GM19467 (cell line): Measurements from ENCODE around the gene VSTM2B.

Experiments
- ATAC-seq: cut with Tn5 transposase; IDR thresholded peaks from one replicate; pipeline ENCODE4 v1.9.1; 2021; ENCODE audit warnings: mild to moderate bottlenecking, moderate library complexity; ENCODE audit not compliant: unreplicated experiment

The VSTM2B gene

DNA sequence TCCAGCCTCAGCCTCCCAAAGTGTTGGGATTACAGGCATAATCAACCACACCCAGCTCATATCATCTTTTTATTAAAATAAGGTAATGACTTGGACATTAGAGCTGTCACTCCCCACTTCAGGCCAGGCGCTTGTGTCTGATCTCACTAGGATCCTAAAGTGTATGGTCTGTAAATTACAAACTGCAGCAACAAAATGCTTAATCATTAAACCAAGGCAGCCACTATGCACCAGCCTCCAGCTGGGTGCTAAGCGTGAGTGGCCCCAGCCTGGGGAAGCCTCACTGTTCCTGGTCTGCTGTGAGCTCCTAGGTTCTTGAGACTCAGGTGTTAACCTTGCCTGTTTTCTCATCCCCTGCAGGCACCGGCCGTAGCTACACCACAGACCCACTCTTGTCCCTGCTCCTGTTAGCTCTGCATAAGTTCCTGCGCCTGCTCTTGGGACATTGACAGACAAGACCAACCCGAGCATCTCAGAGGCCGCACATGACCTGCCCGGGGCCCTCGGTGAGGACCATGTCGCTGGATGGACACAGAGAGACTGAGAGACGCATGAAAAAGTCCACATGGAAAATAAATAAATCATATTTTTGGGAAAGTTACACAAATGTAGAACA lies 37.8 kb downstream of the VSTM2B start:
- no peak for ATAC-seq

DNA sequence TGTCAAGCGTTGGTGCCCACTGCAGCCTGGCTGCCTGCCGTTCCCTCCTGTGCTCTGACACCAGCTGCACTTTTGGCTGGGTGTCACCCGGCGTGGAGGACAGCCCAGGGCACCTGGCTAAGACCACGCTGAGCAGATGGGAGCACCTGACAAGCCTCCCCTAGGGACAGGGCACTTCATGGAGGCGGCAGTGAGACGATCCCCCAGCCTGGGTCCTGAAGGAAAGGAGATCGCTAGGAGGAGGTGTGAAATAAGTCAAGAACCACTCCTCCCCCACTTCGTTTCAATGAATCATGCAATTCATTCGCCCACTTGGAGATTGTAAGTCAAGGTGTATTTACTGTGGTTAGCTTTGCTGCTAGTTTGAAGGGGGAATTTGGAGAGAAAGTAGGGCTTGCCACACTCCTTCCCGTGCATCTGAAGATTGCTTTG lies 38.8 kb downstream of the VSTM2B start:
- no peak for ATAC-seq

DNA sequence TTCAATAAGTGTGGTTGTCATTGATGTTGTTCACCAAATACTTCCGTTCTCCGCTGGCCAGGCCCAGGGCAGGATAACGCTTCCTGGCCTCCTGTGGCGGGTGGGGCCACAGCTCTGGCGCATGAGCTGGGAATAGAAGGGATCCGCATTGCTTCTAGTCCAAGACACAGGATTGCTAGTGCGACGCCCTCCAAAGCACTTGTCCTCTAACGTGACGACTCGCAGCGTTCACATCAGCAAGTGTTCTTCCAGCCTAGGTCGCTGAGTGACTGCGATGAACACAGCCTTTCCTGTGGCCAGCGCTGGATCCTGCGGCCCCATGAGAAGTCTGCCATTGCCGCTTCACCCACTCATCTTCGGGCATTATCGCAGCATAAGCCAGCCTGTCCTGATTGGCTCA lies 39.4 kb downstream of the VSTM2B start:
- no peak for ATAC-seq

DNA sequence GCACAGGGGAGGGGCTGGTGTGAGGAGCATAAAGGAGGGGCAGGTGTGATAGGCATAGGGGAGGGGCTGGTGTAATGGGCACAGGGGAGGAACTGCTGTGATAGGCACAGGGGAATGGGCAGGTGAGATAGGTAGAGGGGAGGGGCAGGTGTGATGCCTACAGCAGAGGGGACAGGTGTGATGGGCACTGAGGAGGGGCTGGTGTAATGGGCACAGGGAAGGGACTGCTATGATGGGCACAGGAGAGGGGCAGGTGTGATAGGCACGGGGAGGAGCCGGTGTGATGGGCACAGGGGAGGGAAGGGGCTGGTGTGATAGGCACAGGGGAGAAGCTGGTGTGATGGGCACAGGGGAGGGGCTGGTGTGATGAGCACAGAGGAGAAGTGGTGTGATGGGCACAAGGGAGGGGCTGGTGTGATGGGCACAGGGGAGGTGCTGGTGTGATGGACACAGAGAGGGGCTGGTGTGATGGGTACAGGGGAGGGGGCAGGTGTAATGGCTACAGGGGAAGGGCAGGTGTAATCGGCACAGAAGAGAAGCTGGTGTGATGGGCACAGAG lies 40.8 kb downstream of the VSTM2B start:
- ATAC-seq: no peak

- no peak for ATAC-seq
These were observed 41.6 kb downstream of the VSTM2B start for GRCh38 chr19:29567366-29567915.

GRCh38 chr19:29568036-29569025 lies 42.5 kb downstream of the VSTM2B start:
- ATAC-seq: no peak

DNA sequence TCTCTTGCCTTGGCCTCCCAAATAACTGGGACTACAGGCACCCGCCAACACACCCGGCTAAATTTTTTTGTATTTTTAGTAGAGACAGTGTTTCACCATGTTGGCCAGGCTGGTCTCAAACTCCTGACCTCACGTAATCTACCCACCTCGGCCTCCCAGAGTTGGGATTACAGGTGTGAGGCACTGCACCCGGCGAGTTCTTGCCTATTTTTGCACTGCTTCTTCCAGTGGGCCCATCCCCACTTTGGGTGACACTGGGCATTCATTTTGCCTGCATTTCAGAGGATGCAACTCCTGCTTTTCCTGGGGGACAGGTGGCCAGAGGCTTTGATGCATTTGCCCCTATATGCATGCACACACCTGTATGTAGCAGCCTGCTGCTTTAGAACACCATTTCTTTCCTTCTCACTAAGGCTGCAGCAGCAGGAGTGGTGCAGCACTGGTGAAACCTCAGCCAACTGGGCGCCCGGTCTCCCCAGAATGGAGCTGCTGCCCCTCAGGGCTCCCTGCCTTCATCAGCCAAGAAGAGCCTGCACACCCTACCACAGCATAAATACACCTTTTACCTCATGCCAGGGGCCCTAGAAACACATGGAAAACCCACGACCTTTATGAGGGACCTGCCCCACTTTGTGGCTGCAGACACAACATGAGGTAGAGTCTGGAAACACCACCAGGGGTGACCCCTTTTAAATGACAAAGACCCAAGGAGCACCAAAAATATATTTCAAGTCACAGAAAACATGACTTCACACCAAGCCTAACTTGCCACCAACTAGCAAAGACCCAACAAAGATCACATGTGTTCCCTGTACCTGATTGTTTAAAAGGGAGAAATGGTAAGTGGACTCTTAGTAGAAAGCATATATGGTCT lies 43.5 kb downstream of the VSTM2B start:
- no peak for ATAC-seq

DNA sequence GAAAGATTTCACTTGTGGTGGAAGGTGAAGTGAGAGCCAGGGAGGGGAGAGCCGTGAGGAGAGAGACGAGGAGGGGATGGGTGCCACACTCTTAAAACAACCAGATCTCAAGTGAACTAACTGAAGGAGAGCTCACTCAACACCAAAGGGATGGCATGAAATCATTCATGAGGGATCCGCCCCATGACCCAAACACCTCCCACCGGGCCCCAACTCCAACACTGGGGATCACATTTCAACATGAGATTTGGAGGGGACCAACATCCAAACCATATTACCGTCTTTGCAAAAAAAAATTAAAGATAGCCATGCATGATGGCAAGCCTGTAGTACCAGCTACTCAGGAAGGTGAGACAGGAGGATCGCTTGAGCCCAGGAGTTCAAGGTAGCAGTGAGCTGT lies 45.4 kb downstream of the VSTM2B start:
- no peak for ATAC-seq

DNA sequence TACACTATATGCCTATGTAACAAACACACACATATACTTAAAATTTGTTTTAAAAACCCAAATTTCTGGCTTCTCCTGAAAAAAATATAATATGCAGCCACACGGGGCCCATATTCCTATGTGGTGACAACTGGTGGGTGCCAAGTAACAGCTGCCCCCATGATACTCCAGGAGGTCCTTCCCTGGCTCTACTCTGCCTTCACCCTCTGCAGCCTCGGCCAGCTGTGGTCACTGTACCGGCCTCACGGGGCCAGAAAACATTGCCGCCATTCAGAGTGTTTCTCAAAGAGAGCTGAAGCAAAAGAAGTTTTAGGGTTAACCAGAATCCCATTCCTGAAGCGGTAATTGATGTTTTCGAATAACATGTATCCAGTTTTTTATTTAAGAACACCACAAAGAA lies 47.7 kb downstream of the VSTM2B start:
- no peak for ATAC-seq

DNA sequence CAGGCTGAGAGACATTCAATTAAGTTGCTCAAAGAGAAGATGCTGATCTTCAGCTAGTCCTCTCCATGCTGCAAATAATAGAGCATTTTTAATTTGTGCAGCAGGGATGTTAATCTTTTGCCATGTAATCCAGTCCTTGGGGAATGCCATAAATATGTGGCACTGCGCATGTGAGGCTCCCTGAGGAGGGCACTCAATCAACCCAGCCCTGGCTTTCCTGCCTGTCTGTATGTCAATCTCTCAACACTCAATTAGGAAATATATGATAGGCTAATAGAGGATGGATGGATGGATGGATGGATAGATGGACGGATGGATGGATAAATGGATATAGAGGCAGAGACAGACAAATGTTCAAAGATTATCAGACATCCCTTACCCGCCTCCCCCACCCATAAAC lies 48.7 kb downstream of the VSTM2B start:
- ATAC-seq: no peak

DNA sequence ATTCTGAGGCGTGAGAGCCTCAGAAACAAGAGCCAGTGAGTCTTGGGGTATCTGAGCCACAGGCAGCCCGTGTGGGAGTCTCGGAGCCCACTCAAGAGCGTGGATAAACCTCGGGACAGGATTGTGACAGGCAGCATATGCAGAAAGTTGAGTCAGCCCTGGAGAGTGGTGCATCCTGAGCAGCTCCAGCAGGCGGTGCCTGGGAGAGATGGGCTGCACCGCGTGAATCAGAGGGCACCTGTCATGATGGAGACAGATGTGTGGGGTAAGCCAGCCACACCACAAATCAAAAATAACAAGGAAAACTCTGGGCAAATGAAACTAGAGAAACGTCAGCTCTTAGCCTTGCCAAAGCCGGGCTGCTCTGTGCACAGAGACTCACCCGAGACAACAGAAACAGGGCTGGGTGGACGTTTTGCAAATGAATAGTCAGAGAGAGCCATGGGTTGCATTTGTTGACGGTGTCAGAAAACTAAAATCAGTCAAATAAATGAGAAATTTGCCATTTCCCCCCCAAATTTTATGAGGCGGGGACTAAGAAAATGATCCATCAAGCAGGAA lies 50.3 kb downstream of the VSTM2B start:
- no peak for ATAC-seq

- no peak for ATAC-seq
These were observed 51.2 kb downstream of the VSTM2B start for GRCh38 chr19:29576761-29577648.

GRCh38 chr19:29577649-29577963 lies 51.8 kb downstream of the VSTM2B start:
- no peak for ATAC-seq

DNA sequence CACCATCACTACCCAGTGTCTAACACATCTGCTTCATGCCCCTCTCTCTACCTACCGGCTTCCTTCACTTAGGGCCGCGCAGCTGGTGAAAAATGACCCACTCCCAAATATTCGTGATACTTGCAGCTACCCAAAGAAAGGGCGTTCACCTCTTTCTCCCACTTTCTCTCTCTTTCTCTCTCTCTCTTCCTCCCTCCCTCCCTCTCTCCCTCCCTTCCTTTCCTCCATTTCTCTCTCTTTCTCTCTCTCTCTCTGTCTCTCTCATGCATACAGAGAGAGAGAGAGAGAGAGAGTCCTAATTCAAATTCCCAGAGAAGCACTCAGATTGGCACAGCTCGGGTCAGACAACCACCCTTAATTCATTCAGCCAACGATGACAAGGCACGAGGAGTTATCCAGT lies 52.6 kb downstream of the VSTM2B start:
- ATAC-seq: no peak

- ATAC-seq: no peak
These were observed 53.6 kb downstream of the VSTM2B start for GRCh38 chr19:29579308-29579910.

DNA sequence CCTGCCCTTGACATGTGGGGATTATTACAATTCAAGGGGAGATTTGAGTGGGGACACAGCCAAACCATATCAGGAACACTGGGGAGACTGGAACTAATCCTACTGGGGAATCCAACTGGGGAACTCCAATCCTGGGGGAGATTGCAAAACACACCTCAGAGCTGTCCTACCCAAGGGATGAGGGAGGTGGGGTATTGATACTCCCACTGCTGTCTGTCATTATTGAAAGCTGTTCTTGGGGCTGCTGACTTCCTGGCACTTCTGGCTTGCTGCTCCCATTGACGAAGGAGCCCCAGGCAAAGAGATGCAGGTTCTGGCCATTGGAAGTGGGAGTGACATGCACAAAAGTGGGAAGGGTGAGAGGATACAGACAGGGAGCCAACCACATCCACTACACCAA lies 55.6 kb downstream of the VSTM2B start:
- no peak for ATAC-seq

DNA sequence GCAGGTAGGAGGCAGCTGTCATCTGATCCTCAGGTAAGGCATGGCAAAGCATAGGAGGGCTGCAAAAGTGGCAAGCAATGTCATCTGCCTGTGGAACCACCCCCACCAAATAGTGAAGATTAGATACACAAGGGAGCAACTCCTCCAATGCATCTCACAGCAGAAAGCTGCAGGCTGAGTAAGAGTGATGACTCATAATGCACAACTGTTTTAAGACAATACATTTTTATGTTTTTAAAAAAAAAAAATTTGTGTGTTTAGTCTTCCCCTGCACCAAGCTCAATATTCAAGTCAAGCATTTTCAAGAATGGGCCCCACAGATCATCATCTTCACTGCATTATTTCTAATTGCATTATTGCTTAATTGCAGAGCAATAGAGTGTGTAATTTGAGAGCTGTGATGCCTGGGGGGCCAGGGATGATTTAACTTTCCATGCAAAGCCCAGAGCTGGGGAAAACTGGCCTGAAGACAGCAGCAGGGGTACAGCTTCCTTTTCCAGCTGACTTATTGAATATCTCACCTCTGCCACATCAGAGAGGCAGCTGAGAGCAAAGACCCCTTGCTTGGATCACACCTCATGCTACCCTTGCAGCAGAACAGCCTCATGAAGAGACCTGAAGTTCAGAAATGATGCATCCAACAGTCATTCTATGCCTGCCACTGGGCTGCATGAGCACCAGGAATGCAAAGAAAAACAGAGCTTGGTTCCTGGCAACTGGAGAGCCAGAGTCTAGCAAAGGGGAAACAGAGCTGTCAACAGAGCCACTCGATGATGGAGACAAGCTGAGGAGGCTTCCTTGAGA lies 57.6 kb downstream of the VSTM2B start:
- no peak for ATAC-seq

GRCh38 chr19:29586401-29586800 lies 60.6 kb downstream of the VSTM2B start:
- ATAC-seq: no peak
